HuH-7 (cell line): ENCODE data around the gene NTM.

Source experiments
- DNase-seq: peaks from one replicate; pipeline ENCODE4 v3.0.0; 2011; ENCODE audit warnings: low spot score

The NTM gene

DNA sequence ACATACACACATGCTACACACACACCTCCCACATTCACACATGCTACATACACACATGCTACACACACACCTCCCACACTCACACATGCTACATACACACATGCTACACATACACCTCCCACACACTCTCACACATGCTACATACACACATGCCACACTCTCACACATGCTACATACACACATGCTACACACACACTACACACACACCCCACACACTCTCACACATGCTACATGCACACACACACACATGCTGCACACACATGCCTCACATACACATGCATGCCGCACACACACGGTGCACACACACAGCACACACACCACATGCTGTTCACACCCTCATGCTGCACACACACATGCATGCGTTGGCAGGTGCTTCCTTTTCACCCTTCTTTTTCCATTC, 495.4 kb downstream of the NTM start:
- no peak for DNase-seq

DNA sequence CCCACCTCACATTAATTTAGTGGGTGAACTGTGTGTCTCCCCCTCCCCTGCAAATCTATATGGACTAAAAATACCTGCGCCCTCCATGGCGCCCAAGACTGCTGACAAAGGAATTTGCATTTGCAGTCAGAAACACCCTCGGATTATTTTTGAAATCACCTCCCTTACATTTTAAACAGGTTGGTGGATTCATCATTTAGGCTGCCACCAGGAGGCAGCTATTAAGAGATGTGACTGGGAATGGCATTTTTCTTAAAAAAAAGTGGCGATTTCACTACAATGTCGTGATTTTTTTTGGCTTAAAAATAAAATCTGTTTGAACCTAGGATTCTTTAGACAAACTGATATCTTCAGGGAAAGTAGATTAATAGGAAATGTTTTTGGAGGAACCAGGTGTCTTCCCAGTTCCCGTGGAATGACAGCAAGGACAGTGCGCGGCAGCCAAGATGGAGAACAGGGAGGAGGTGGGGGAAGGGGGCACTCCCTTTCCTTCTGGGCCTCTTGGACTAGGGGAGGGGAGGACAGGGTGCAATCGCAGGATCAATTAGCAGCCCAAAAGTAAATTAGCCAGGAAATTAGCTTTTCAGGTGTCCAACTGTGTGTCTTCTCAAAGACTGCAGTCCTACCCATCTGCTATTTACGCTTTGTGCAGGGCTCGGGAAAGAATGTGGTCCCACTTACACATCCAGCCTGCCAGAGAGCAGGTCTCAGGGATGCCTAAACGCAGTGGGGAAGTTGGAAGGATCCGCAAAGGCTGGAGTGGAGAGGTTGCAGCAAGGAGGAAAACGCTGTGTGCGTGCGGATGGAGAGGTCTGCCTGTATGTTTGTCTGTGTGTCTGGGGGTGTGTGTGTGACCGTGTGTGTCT, 496.4 kb downstream of the NTM start:
- DNase-seq = no peak

DNA sequence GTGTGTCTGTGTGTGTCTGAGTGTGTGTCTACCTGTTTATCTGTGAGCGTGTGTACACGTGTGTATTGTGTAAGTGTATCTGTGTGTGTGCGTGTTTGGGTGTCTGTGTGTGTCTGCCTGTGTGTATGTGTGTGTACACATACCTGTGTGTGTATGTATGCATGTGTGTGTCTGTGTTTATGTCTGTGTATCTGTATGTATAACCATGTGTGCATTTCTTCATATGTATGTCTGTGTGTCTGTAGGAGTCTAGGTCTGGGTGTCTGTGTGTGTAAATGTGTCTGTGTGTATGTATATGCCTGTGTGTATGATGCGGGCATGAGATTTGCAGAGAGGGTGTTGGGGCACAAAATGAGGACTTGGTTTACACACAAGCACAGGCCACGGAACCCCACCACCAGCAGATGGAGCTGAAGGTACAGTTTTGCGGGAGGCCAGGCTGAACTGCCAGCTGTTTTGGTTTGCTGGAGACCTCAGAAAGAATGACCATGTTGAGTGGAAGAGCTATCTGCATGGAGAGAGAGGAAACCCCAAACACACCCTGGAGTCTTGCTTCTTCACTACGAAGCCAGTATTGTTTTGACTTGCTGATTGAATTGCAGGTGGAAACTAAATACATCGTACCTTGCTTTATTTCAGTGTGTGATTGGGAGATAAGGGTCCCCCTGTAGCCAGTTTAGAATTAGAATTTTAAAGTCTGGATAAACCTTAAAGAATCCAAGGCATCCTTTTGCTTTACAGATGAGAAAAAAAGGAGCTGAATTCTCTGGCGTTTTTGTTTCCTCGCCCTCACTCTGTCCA, 497.2 kb downstream of the NTM start:
- peak; percentile 15 for DNase-seq

DNA sequence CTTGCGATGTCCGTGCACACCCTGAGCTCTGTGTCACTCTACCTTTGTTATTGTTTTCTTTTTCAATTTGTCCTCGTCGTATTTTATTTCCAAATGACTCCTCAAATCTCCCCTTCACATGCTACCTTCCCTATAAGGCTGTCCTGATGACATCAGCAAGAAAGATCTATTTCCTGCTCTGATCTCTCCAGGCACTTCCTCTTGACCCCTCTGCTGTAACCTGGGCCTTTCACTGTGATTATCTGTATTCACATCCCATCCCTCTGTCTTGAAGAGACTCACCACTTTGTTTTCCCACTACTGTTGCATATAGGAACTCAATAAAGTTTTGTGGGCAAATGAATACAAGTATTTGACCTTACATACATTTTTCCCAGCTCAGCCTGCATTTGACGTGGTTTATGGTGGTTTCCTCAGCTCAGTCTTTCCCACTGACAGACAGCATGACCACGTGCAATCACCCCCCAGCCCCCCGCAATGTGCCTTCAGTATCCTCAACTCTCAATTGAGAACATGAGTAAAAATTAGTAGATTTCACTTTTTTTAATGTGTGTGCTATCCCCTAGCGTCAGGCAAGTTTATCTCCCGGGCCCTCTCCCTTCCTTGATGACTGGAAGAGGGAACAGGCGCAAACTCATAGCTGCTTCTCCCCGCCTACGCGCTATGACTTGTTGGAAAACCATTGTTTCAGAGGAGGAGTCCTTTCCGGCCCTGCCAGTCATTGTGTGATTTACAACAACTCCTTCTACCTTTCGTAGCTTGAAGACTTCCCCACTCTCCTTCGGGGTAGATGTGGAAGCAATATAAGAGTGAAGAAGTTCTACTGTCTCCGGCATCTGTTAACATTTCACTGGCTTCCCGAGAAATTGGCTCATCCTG, 498.5 kb downstream of the NTM start:
- no peak for DNase-seq

DNA sequence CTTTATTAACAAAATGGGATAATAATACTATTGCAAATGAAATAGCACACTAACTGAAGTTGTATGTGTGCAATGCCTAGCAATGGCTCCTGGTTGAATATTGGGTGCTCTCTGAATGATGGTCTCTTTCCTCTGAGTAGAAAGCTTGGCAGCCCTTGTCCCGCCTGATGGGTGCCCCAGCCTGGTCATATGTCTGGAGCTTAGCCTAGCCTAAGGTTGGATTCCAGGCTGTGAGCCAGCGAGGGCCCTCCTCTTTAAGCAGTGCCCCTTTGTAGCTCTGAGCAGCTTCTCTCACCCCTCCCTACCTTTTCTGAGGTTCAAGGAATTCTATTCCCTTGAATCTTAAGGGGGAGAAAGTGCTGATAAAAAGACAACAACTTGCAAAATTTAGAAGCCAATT, 499.9 kb downstream of the NTM start:
- no peak for DNase-seq

- DNase-seq = no peak
Observed at GRCh38 chr11:131871006-131871405, 500.6 kb downstream of the NTM start.

DNA sequence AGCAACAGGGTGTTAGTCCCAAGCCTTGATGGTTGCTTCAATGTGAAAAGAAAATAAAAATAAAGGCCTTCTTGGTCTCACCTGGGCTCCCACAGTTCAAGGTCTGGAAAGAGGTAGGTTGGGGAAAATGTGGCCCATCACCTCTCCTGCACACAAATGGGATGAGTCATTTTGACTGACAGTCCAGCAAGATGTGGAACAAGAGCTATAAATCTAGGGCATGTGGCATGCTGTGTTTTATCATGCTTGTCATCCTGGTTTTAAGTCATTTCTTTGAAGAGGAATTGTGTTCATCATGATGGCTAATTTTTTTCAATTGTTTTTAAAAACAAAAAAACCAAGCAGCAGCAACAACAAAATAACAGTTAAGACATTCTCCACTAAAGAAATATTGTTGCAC, 503.7 kb downstream of the NTM start:
- DNase-seq = no peak

- DNase-seq = no peak
Observed at GRCh38 chr11:131875611-131876010, 505.2 kb downstream of the NTM start.

DNA sequence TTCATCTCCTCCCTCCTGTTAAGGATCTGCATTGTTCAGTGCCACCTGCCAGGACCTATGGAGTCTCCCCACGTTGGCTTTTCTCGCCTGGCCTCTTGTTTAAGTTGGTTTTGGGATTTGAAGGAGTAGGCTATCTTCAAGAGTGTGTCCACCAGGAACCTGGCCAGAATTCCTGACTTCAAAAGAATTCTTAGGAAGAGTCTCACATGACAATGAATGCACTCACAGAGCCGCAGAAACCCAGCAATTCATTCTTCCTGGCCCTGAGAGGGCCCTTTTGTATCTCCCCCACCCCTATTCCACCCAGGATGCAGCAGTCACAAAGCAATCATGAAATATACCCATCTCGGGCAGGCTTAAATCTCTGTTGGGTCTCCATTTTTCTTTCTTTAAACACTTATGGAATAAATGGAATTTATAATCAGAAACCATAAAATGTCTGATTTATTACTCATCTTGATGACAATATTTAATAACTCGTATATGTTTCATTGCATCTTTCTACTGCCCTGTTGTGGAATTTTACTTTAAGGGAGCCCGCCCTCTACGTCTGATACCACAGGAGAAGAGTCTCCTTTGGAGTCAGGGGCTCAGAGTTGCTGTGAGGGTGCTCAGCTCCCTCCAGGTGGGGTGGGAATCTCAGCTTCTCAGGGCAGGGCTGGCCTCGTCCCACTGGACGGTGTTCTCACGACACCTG, 507.0 kb downstream of the NTM start:
- no peak for DNase-seq

DNA sequence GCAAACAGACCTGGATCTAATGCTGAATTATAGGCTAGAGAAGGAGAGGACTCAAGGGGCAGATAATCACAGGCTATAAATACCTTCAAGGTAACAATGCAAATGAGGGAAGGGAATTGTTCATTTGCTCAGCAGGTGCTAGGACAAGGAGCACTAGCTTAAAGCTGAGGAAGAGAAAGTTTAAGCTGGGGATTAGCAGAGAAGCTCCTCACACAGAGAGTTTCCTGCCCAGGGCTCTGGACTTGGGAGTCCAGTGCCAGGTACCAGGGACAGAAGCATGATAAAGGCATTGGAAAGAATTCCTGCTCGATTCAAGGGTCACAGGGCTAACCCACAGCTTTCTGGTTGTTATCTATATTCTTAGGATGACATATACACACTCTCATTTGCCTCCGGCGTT, 509.9 kb downstream of the NTM start:
- no peak for DNase-seq

GRCh38 chr11:131880976-131881375, 510.6 kb downstream of the NTM start:
- no peak for DNase-seq

DNA sequence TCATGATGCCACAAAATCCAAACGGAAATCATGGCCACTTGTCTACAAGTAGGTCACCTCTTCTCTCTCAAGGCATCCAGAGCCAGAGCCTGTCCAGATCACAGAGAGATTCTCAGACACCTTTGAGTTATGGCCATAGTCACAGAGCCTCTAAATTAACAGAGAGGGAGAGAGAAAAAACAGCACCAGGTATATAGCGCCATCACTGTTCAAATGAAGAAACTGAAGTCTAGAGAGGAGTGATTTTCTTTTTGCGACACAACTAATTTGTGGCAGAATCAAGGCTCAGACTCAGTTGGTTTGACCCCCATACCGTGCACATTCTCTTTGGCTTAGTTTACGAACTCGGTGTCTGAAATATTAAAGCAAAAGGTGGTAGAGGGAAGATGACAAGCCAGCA, 512.9 kb downstream of the NTM start:
- no peak for DNase-seq

- DNase-seq = no peak
Observed at GRCh38 chr11:131884461-131885073, 514.2 kb downstream of the NTM start.

- DNase-seq = no peak
Observed at GRCh38 chr11:131885431-131885830, 515.0 kb downstream of the NTM start.

- DNase-seq = no peak
Observed at GRCh38 chr11:131886201-131886600, 515.8 kb downstream of the NTM start.

DNA sequence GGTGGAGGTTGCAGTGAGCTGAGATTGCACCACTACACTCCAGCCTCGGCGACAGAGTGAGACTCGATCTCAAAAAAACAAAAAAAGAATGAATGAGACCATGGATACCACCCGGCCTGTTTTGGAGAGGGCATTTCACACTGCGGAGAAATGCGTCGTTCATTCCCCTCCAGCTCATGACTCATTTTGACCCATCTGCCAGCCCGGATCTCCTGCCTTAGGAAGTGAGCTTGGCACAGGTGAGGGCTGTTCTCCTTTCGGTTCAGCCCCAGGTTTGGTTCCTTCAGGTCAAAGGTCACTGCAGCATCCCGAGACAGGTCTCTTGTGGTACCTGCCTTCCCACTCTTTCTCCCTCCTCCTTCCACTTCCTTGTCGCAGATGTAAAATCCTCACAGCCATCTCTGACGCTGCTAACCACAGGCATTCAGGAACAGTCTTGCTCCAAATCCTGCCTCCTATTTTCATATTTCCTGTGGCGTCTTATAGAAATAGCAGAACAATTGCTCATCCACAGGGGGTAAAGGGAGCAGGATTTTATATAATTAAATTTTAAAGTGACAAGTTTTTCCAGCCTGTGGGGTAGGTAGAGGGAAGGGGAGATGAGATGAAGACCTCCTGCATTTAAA, 517.9 kb downstream of the NTM start:
- no peak for DNase-seq

- DNase-seq = no peak
Observed at GRCh38 chr11:131889146-131889577, 518.7 kb downstream of the NTM start.

DNA sequence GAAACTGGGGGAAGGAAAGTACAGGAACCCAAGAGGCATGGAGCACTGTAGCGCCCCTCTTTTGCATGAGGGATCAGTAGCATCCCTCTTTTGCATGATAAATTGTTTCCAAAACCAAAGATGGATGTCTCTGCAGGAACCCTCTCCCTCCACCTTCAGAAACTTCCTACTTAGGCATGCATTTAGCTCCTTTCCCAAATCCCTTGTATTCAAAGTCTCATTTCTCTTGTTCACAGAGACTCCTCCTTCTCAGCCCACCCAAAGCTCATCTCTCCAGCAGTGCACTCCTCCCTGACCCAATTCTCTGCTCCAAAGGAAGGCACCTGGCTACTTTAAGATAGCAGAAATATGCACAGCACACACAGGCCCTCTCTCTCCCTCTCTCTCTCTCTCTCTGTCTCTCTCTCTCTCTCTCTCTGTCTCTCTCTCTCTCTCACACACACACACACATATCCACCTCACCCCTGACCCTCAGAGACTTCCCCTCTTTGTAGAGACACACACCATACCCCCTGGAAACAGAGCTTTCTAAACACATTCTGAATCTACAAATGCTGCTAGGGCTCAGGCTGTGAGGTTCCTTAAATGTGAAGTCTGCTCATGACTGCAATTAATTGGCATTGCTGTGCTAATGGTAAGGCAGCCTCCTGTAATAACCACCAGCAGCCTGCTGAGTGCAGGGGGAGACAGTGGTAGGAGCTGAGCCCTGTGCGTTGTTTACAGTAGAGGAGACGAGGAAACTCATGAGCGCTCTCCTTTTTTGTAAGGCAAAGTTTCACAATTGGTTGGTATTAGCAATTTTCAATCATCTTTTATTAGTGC, 519.6 kb downstream of the NTM start:
- no peak for DNase-seq

DNA sequence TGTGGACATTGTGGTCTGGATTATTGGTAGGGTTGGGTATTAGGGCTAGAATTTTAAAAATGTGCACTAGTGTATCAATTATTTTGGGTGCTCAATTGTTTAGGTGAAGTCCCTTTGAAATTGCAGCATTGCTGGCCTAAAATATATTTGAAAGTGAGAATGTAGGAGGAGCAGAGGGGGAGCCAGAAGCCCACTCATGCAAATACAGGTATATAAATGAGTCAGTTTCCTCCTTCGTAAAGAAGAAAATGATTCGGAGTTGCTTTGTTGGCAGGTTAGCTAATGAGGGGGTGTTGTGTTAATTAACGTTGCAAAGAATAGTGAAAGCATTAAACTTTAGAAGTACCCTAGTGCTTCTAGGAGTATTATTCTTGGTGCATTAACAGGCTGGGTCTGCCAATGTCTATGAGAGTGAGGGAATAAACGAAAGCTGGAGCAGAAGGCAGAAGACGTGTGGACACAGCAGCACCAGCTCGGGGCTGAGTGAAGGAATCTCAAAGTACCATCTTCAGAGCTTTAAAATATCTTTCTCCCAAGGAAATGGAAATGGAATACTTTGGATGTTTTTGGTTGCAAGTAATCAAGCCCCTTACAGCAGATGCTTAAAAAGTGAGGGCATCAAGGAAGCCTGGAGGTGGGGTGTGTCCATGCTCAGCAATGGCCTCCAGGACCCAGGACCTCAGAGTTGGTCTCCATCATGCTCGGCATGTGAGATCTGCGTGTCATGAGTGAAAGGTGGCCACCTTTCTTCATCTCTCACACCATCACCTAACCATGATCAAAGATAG, 522.9 kb downstream of the NTM start:
- DNase-seq = no peak
